GM19328 (cell line): ENCODE results near the gene FGF10.

Experiments used
- ATAC-seq: cut with Tn5 transposase; IDR thresholded peaks from one replicate; pipeline ENCODE4 v1.9.1; 2021; ENCODE audit warnings: mild to moderate bottlenecking, moderate library complexity; ENCODE audit not compliant: unreplicated experiment

The FGF10 gene

GRCh38 chr5:44389090-44389822 lies at the start of gene FGF10:
Gene FGF10, minus strand, starts transcription at chr5:44389420. Its CDS starts 738 bp downstream, at chr5:44388682.
- no peak for ATAC-seq

GRCh38 chr5:44426944-44427343 lies 37.7 kb upstream of the FGF10 start:
- ATAC-seq, result no peak

GRCh38 chr5:44412286-44412685 lies 23.1 kb upstream of the FGF10 start:
- no peak for ATAC-seq

- no peak for ATAC-seq
Observed at GRCh38 chr5:44402084-44402483, 12.9 kb upstream of the FGF10 start.

- ATAC-seq, result no peak
Observed at GRCh38 chr5:44401611-44402010, 12.4 kb upstream of the FGF10 start.

GRCh38 chr5:44398382-44398781 lies 9.2 kb upstream of the FGF10 start:
- ATAC-seq, result no peak

GRCh38 chr5:44396312-44396711 lies 7.1 kb upstream of the FGF10 start:
- ATAC-seq, result no peak

GRCh38 chr5:44390351-44390750 lies 1.1 kb upstream of the FGF10 start:
- no peak for ATAC-seq

- ATAC-seq, result no peak
Observed at GRCh38 chr5:44389823-44390143, 563 bp upstream of the FGF10 start.

- no peak for ATAC-seq
Observed at GRCh38 chr5:44388321-44389089, 715 bp downstream of the FGF10 start.

GRCh38 chr5:44387921-44388320 lies 1.3 kb downstream of the FGF10 start:
- no peak for ATAC-seq

- ATAC-seq, result no peak
Observed at GRCh38 chr5:44387406-44387805, 1.8 kb downstream of the FGF10 start.

- no peak for ATAC-seq
Observed at GRCh38 chr5:44385291-44385900, 3.8 kb downstream of the FGF10 start.

- no peak for ATAC-seq
Observed at GRCh38 chr5:44384816-44385215, 4.4 kb downstream of the FGF10 start.

GRCh38 chr5:44382894-44383293 lies 6.3 kb downstream of the FGF10 start:
- ATAC-seq, result no peak

GRCh38 chr5:44377057-44377456 lies 12.2 kb downstream of the FGF10 start:
- ATAC-seq, result no peak

GRCh38 chr5:44372028-44372427 lies 17.2 kb downstream of the FGF10 start:
- ATAC-seq, result no peak

- ATAC-seq, result no peak
Observed at GRCh38 chr5:44367203-44367602, 22.0 kb downstream of the FGF10 start.

GRCh38 chr5:44365345-44365744 lies 23.9 kb downstream of the FGF10 start:
- ATAC-seq, result no peak

- ATAC-seq, result no peak
Observed at GRCh38 chr5:44364097-44364496, 25.1 kb downstream of the FGF10 start.

- no peak for ATAC-seq
Observed at GRCh38 chr5:44361342-44362001, 27.7 kb downstream of the FGF10 start.

GRCh38 chr5:44360919-44361318 lies 28.3 kb downstream of the FGF10 start:
- ATAC-seq, result no peak
